Activated CD8-positive, alpha-beta T cell treated with anti-CD3 and anti-CD28 coated beads for 36 hours (primary cell): Measurements from ENCODE around the gene SPATA18. TPM values are rescaled to one million over a fixed set of nuclear protein-coding genes. Genes with fewer than 3 reads are reported as not detected.

ENCODE experiments used
- ATAC-seq: fragments of 200-7000 bp; cut with Tn5 transposase; one replicate; pipeline ENCODE4 v1.10.0; 2021; ENCODE audit warnings: mild to moderate bottlenecking, moderate library complexity
- CTCF ChIA-PET: fragments of 350-600 bp; sonication (Branson Sonifier 250); formaldehyde crosslinking; loops from one replicate; lab custom pipeline; 2021; ENCODE audit warnings: antibody characterized with exemption; lab: Charles Lee
- POLR2A ChIA-PET: fragments of 350-600 bp; sonication (Branson Sonifier 250); formaldehyde crosslinking; loops from one replicate; lab custom pipeline; 2021; ENCODE audit warnings: antibody characterized with exemption; lab: Charles Lee
- DNase-seq: peaks from one replicate; pipeline ENCODE4 v3.0.0-alpha.2; 2020
- H3K27ac Mint-ChIP-seq: one replicate; pipeline ENCODE4 v1.8.0; 2021; ENCODE audit warnings: mild to moderate bottlenecking, mixed read lengths
- H3K27me3 Mint-ChIP-seq: one replicate; pipeline ENCODE4 v1.8.0; 2021; ENCODE audit warnings: mixed read lengths
- H3K36me3 Mint-ChIP-seq: one replicate; pipeline ENCODE4 v1.8.0; 2021; ENCODE audit warnings: low read depth, mixed read lengths
- H3K4me1 Mint-ChIP-seq: one replicate; pipeline ENCODE4 v1.8.0; 2021; ENCODE audit warnings: low read depth, mixed read lengths
- H3K4me3 Mint-ChIP-seq: one replicate; pipeline ENCODE4 v1.8.0; 2021; ENCODE audit warnings: mild to moderate bottlenecking, moderate library complexity, mixed read lengths
- H3K9me3 Mint-ChIP-seq: one replicate; pipeline ENCODE4 v1.8.0; 2021; ENCODE audit warnings: mixed read lengths
- CTCF ChIP-seq: fragments of 200-600 bp; IDR thresholded peaks from one replicate; pipeline ENCODE4 v1.8.0; 2022; ENCODE audit warnings: antibody characterized with exemption, mild to moderate bottlenecking
- intact Hi-C: fragments of 100-400 bp; cut with micrococcal nuclease; formaldehyde crosslinking; loops from one replicate; pipeline ENCODE4 v1.10.0; 2022
- total RNA-seq, 2 experiments: library from RNA; stranded (reverse); gene quantifications; one replicate each; pipeline ENCODE4 v1.2.3, GENCODE V29; 2021

The SPATA18 gene
- total RNA-seq, 2 experiments from 2014 or later, result 0.58 TPM; not detected in 1

GRCh38 chr4:52036886-52037530, 14.1 kb upstream of the SPATA18 start:
- TF ChIP-seq CTCF, result no peak
- intact Hi-C loops, result no loop called here
- Mint-ChIP-seq H3K27ac (peak overlapping the region; percentile 48), H3K36me3 (no peaks in the 10 kb centered on the region), H3K4me1 (peaks cover 22% of the 10 kb centered on the region), H3K4me3 (peak overlapping the region; percentile 80), H3K27me3 (peaks cover 13% of the 10 kb centered on the region), H3K9me3 (no peaks in the 10 kb centered on the region)
- DNase-seq, result no peak
- ATAC-seq, result no peak
- ChIA-PET CTCF (interaction anchor here (1.3 to 3.1 kb wide), 2 partner anchors 11 to 141 kb away, joined by 3 to 14 read pairs; no protein-coding TSS in a partner anchor), POLR2A (no interaction called here)

- Mint-ChIP-seq H3K9me3 (no peaks in the 10 kb centered on the region), H3K4me3 (peak overlapping the region; percentile 80), H3K4me1 (peaks cover 22% of the 10 kb centered on the region), H3K27me3 (peaks cover 17% of the 10 kb centered on the region), H3K36me3 (no peaks in the 10 kb centered on the region), H3K27ac (peak overlapping the region; percentile 48)
- ATAC-seq, result peak; percentile 57
- ChIA-PET CTCF (interaction anchor here (1.3 to 3.1 kb wide), 2 partner anchors 12 to 142 kb away, joined by 3 to 14 read pairs; no protein-coding TSS in a partner anchor), POLR2A (interaction anchor here (1.2 kb wide), 1 partner anchor 195 kb away, joined by 3 read pairs; no protein-coding TSS in a partner anchor)
- intact Hi-C loops, result no loop called here
- no peak for TF ChIP-seq CTCF
- DNase-seq, result peak; percentile 43
Measured at GRCh38 chr4:52037689-52038102, 13.4 kb upstream of the SPATA18 start.

GRCh38 chr4:52038103-52038912, 12.8 kb upstream of the SPATA18 start, which contains the start of gene SGCB:
TSS of gene SGCB (minus strand) at chr4:52038299. CDS start at chr4:52038259, 40 bp downstream.
- Mint-ChIP-seq H3K4me3 (peak within 1 kb of the TSS; percentile 80), H3K9me3 (no peaks in the 10 kb centered on the region), H3K27me3 (peaks cover 19% of the 10 kb centered on the region), H3K4me1 (peaks cover 22% of the 10 kb centered on the region), H3K36me3 (no peaks in the 10 kb centered on the region), H3K27ac (peak within 1 kb of the TSS; percentile 65)
- ATAC-seq, result peak; percentile 95
- intact Hi-C loops, result no loop called here
- TF ChIP-seq CTCF, result no peak
- ChIA-PET POLR2A (interaction anchor here (1.2 kb wide), 1 partner anchor 196 kb away, joined by 3 read pairs; no protein-coding TSS in a partner anchor), CTCF (interaction anchor here (0.6 to 3.1 kb wide), 2 partner anchors 12 to 148 kb away, joined by 3 to 14 read pairs; no protein-coding TSS in a partner anchor)
- DNase-seq, result peak; percentile 71

- Mint-ChIP-seq H3K9me3 (no peaks in the 10 kb centered on the region), H3K4me1 (no peaks in the 10 kb centered on the region), H3K27ac (no peak overlapping the region), H3K27me3 (peaks cover 43% of the 10 kb centered on the region), H3K36me3 (no peaks in the 10 kb centered on the region), H3K4me3 (no peak overlapping the region)
- CTCF ChIA-PET, result no interaction called here
- ATAC-seq, result no peak
- POLR2A ChIA-PET, result no interaction called here
- no peak for TF ChIP-seq CTCF
- DNase-seq, result no peak
- intact Hi-C loops, result no loop called here
Measured at GRCh38 chr4:52045028-52045427, 6.1 kb upstream of the SPATA18 start.
